SK-N-SH (cell line): ENCODE data around the gene RBM12. TPM values are rescaled to one million over a fixed set of nuclear protein-coding genes. Genes with fewer than 3 reads are reported as not detected.
"Not testable (repeated sequence)": the region's sequence is repeated elsewhere in the genome, so short reads cannot be mapped to it uniquely, and the experiment has no call there.

Experiments used
- CTCF ChIA-PET: fragments of 300-600, 350-600 bp; formaldehyde crosslinking; extraction: SDS; loops from one replicate; lab custom pipeline; 2021; lab: Yijun Ruan, JAX
- POLR2A ChIA-PET: fragments of 350-600 bp; sonication (Branson Sonifier 250); formaldehyde crosslinking; extraction: SDS; loops from one replicate; lab custom pipeline; 2020; ENCODE audit warnings: antibody characterized with exemption, inconsistent platforms; lab: Yijun Ruan, JAX
- DNase-seq: peaks from one replicate; pipeline ENCODE4 v3.0.0; 2012
- H2AFZ ChIP-seq: fragments of 200-600 bp; sonication (generic); 2 replicates; pipeline ENCODE4 v1.8.1; 2016; ENCODE audit warnings: antibody characterized with exemption, mild to moderate bottlenecking, low read depth
- H3F3A ChIP-seq: fragments of 200-600 bp; sonication (generic); replicated peaks from 2 replicates; pipeline ENCODE3; 2016; ENCODE audit warnings: antibody characterized with exemption, mild to moderate bottlenecking; ENCODE audit not compliant: insufficient read depth
- H3K27ac ChIP-seq, 2 experiments: fragments of 200-500 bp in 1 of 2; fragments of 200-600 bp in 1 of 2; sonication (Bioruptor generic) in 1 of 2; sonication (generic), shearing (Covaris generic) in 1 of 2; 2 replicates each; pipeline versions ENCODE4 v1.5.1 to v1.6.1; 2014 to 2016; ENCODE audit warnings: low read depth in 2 of 2, inconsistent platforms in 1 of 2, low read length in 1 of 2, mild to moderate bottlenecking in 1 of 2, mixed read lengths in 1 of 2
- H3K27me3 ChIP-seq: fragments of 200-600 bp; sonication (generic), shearing (Covaris generic); 2 replicates; pipeline ENCODE4 v1.6.1; 2016; ENCODE audit warnings: mixed run types; ENCODE audit not compliant: insufficient read depth
- H3K36me3 ChIP-seq, 2 experiments: fragments of 200-500 bp in 1 of 2; fragments of 200-600 bp in 1 of 2; sonication (Bioruptor generic) in 1 of 2; sonication (generic) in 1 of 2; replicated peaks in 1 of 2; 2 replicates each; pipeline versions ENCODE3 to v1.5.1; 2014 to 2016; ENCODE audit warnings: low read length in 1 of 2, mild to moderate bottlenecking in 1 of 2; ENCODE audit not compliant: insufficient read depth in 2 of 2, control insufficient read depth in 1 of 2
- H3K4me1 ChIP-seq, 2 experiments: fragments of 200-500 bp in 1 of 2; fragments of 200-600 bp in 1 of 2; sonication (Bioruptor generic) in 1 of 2; sonication (generic), shearing (Covaris generic) in 1 of 2; 2 replicates each; pipeline versions ENCODE4 v1.5.1 to v1.6.1; 2014 to 2016; ENCODE audit warnings: low read depth in 1 of 2, low read length in 1 of 2, mixed run types in 1 of 2; ENCODE audit not compliant: insufficient read depth in 2 of 2, control insufficient read depth in 1 of 2
- H3K4me2 ChIP-seq: fragments of 200-600 bp; sonication (generic), shearing (Covaris generic); 2 replicates; pipeline ENCODE4 v1.6.1; 2017; ENCODE audit warnings: mixed run types
- H3K4me3 ChIP-seq, 2 experiments: fragments of 200-500 bp in 1 of 2; fragments of 200-600 bp in 1 of 2; sonication (Bioruptor generic) in 1 of 2; sonication (generic), shearing (Covaris generic) in 1 of 2; 2 replicates each; pipeline versions ENCODE4 v1.5.1 to v1.8.1; 2014 to 2016; ENCODE audit warnings: low read depth in 2 of 2, inconsistent platforms in 1 of 2, low read length in 1 of 2, mild to moderate bottlenecking in 1 of 2, mixed read lengths in 1 of 2, moderate library complexity in 1 of 2
- H3K79me2 ChIP-seq: fragments of 200-600 bp; sonication (generic); 2 replicates; pipeline ENCODE4 v1.8.1; 2017; ENCODE audit warnings: mild to moderate bottlenecking; ENCODE audit not compliant: insufficient read depth
- H3K9ac ChIP-seq: fragments of 200-600 bp; sonication (generic); 2 replicates; pipeline ENCODE4 v1.6.1; 2017; ENCODE audit warnings: mixed run types
- H3K9me2 ChIP-seq: fragments of 200-600 bp; sonication (generic); 2 replicates; pipeline ENCODE4 v1.6.1; 2017; ENCODE audit warnings: mixed run types
- H3K9me3 ChIP-seq: fragments of 200-600 bp; sonication (generic); 2 replicates; pipeline ENCODE4 v1.6.1; 2017; ENCODE audit warnings: mixed run types, mild to moderate bottlenecking, moderate library complexity
- H4K20me1 ChIP-seq: fragments of 200-600 bp; sonication (generic); 2 replicates; pipeline ENCODE4 v1.6.1; 2017; ENCODE audit warnings: mild to moderate bottlenecking, mixed run types; ENCODE audit not compliant: insufficient read depth
- CHD2 ChIP-seq: fragments of 150-350 bp; IDR thresholded peaks from 2 replicates; pipeline ENCODE4 v1.6.1; 2018; ENCODE audit warnings: low read length; ENCODE audit not compliant: partially characterized antibody
- EP300 ChIP-seq, 2 experiments: IDR thresholded peaks; 2 replicates each; pipeline versions ENCODE4 v1.4.0 to v1.6.1; 2012; ENCODE audit warnings: borderline replicate concordance in 1 of 2, low read depth in 1 of 2, low read length in 1 of 2
- FOXJ3 ChIP-seq: sonication (generic); formaldehyde crosslinking; IDR thresholded peaks from 2 replicates; pipeline ENCODE4 v1.5.1; 2020; ENCODE audit warnings: mild to moderate bottlenecking, missing genetic modification reagents
- GABPA ChIP-seq: IDR thresholded peaks from 2 replicates; pipeline ENCODE4 v1.4.0; 2012; ENCODE audit warnings: low read depth, mild to moderate bottlenecking
- JUND ChIP-seq: IDR thresholded peaks from 2 replicates; pipeline ENCODE4 v1.4.0; 2012
- NRF1 ChIP-seq: IDR thresholded peaks from 2 replicates; pipeline ENCODE4 v1.6.1; 2012; ENCODE audit warnings: low read depth, mild to moderate bottlenecking, low read length
- POLR2AphosphoS5 ChIP-seq: IDR thresholded peaks from 2 replicates; pipeline ENCODE4 v1.6.1; 2012; ENCODE audit warnings: low read depth, low read length
- RAD21 ChIP-seq: IDR thresholded peaks from 2 replicates; pipeline ENCODE4 v1.6.1; 2012; ENCODE audit warnings: mild to moderate bottlenecking, low read length
- SIN3A ChIP-seq: IDR thresholded peaks from 2 replicates; pipeline ENCODE4 v1.6.1; 2012; ENCODE audit warnings: low read depth, mild to moderate bottlenecking, low read length, moderate library complexity, borderline replicate concordance
- TAF1 ChIP-seq: IDR thresholded peaks from 2 replicates; pipeline ENCODE4 v1.6.1; 2012; ENCODE audit warnings: low read depth, mild to moderate bottlenecking, low read length, moderate library complexity, borderline replicate concordance
- ZBTB33 ChIP-seq: IDR thresholded peaks from 2 replicates; pipeline ENCODE4 v1.4.0; 2012; ENCODE audit warnings: low read depth, borderline replicate concordance
- WGBS: methylation state at CpG from one replicate; pipeline ENCODE4 v1.1.6; 2017; ENCODE audit warnings: low lambda C conversion rate; 5-methylcytosine and 5-hydroxymethylcytosine counted together
- polyA plus RNA-seq, 3 experiments: library from polyadenylated mRNA; depleted of rRNA; stranded (reverse); fragments of >200 nt; gene quantifications; 2 replicates each; pipeline ENCODE4 v1.2.3, GENCODE V29; 2012
- TF ChIP-seq, protein P1 (sequence below): IDR thresholded peaks from 2 replicates; pipeline ENCODE4 v1.6.1; 2012; ENCODE audit warnings: mild to moderate bottlenecking, low read depth, low read length, moderate library complexity
- TF ChIP-seq, protein P2 (sequence below): IDR thresholded peaks from 2 replicates; pipeline ENCODE4; 2012

RBM12 gene
- polyA plus RNA-seq, 1 of the 3 experiments (the other 2 are of a cell fraction), result 41.9 TPM

GRCh38 chr20:35705894-35706293, 41.2 kb upstream of the RBM12 start:
- H3K4me3 ChIP-seq, H3K27me3 ChIP-seq, POLR2A ChIA-PET, H2AFZ ChIP-seq, H3K9me2 ChIP-seq, DNase-seq, H3K4me2 ChIP-seq, H3K9ac ChIP-seq, H3K9me3 ChIP-seq: not testable (repeated sequence)
- Histone ChIP-seq H3K4me1 (peaks cover 0 to 19% of the 10 kb centered on the region in 2 experiments), H3K79me2 (peaks cover 82% of the 10 kb centered on the region), H3K36me3 (peaks cover 89 to 96% of the 10 kb centered on the region in 2 experiments), H4K20me1 (peaks cover 80% of the 10 kb centered on the region), H3K27ac (peak overlapping the region in 1 of 2 experiments; percentile 0; a peak in 1 of 4 replicates), H3F3A (peaks cover 100% of the 10 kb centered on the region)
- CTCF ChIA-PET, result interaction anchor here (1.2 to 3.1 kb wide), 3 partner anchors 13 to 242 kb away, joined by 3 to 12 read pairs (median 5); no protein-coding TSS in a partner anchor
- WGBS, result 92% methylated on average over 11 of the region's 11 CpGs

DNA sequence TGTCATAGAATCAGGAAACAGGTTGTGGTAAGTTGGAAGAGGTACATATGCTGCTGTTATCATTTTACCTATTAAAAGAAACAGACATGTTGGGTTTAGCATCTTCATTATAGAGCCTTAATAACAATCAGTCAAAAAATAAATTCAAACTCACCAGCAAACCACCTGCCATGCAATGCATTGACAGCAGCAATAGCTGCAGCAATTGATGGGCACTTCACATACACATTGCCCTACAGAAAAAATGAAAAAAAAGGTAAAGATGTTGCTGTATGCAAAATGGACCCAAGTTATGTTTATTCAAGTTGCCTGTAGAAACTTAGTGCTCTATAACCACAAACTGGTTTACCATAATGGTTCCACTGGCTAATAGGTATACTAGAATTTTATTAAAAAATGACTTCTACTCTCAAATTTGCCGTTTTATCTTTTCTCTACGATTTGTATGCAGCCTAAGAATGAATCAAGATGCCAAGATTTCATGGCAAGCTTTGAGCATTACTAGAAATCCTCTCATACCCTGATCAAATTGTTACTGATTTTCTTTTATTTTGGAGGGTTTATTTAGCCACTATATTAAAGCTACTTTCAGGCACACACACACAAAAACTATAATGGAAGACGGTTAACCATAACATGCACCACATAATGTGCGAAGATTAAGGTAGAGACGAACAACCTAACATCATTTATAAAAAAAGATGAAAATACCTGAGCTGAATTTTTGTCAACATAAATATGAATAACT, 40.0 kb upstream of the RBM12 start:
- POLR2A ChIA-PET, result no interaction called here
- TF ChIP-seq POLR2AphosphoS5, result no peak
- TF ChIP-seq SIN3A, result no peak
- TF ChIP-seq EP300 (IDR thresholded peaks at IDR 0.05; ENCODE audit: borderline replicate concordance in 1 of 2, low read depth in 1 of 2, low read length in 1 of 2), result no peak
- TF ChIP-seq NRF1, result no peak
- TF ChIP-seq RAD21, result no peak
- no peak for TF ChIP-seq CHD2
- TF ChIP-seq JUND, result no peak
- TF ChIP-seq TAF1, result no peak
- TF ChIP-seq, protein P1, sequence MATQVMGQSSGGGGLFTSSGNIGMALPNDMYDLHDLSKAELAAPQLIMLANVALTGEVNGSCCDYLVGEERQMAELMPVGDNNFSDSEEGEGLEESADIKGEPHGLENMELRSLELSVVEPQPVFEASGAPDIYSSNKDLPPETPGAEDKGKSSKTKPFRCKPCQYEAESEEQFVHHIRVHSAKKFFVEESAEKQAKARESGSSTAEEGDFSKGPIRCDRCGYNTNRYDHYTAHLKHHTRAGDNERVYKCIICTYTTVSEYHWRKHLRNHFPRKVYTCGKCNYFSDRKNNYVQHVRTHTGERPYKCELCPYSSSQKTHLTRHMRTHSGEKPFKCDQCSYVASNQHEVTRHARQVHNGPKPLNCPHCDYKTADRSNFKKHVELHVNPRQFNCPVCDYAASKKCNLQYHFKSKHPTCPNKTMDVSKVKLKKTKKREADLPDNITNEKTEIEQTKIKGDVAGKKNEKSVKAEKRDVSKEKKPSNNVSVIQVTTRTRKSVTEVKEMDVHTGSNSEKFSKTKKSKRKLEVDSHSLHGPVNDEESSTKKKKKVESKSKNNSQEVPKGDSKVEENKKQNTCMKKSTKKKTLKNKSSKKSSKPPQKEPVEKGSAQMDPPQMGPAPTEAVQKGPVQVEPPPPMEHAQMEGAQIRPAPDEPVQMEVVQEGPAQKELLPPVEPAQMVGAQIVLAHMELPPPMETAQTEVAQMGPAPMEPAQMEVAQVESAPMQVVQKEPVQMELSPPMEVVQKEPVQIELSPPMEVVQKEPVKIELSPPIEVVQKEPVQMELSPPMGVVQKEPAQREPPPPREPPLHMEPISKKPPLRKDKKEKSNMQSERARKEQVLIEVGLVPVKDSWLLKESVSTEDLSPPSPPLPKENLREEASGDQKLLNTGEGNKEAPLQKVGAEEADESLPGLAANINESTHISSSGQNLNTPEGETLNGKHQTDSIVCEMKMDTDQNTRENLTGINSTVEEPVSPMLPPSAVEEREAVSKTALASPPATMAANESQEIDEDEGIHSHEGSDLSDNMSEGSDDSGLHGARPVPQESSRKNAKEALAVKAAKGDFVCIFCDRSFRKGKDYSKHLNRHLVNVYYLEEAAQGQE, result no peak
- TF ChIP-seq, protein P2, sequence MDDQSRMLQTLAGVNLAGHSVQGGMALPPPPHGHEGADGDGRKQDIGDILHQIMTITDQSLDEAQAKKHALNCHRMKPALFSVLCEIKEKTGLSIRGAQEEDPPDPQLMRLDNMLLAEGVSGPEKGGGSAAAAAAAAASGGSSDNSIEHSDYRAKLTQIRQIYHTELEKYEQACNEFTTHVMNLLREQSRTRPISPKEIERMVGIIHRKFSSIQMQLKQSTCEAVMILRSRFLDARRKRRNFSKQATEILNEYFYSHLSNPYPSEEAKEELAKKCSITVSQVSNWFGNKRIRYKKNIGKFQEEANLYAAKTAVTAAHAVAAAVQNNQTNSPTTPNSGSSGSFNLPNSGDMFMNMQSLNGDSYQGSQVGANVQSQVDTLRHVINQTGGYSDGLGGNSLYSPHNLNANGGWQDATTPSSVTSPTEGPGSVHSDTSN, result no peak
- TF ChIP-seq ZBTB33, result no peak
- no peak for TF ChIP-seq FOXJ3 (CRISPR knock-in tag)
- TF ChIP-seq GABPA, result no peak
- no peaks in the 10 kb centered on the region for H3K9me2 ChIP-seq
- WGBS, result 90% methylated on average over 5 of the region's 5 CpGs
- DNase-seq, result no peak
- H3K4me1 ChIP-seq, result peaks cover 5 to 9% of the 10 kb centered on the region in 2 experiments
- H3K4me3 ChIP-seq, result no peak overlapping the region
- peaks cover 98% of the 10 kb centered on the region for H3F3A ChIP-seq
- no peak overlapping the region for H3K4me2 ChIP-seq
- peaks cover 82% of the 10 kb centered on the region for H3K79me2 ChIP-seq
- CTCF ChIA-PET, result interaction anchor here (1.2 to 3.1 kb wide), 4 partner anchors 14 to 180 kb away, joined by 3 to 12 read pairs (median 4); no protein-coding TSS in a partner anchor
- H3K9me3 ChIP-seq, result no peaks in the 10 kb centered on the region
- H3K27me3 ChIP-seq, result no peaks in the 10 kb centered on the region
- peaks cover 67% of the 10 kb centered on the region for H4K20me1 ChIP-seq
- H2AFZ ChIP-seq, result no peak overlapping the region
- peaks cover 78 to 92% of the 10 kb centered on the region in 2 experiments for H3K36me3 ChIP-seq
- peak overlapping the region in 1 of 2 experiments; percentile 89; a peak in 1 of 4 replicates for H3K27ac ChIP-seq
- H3K9ac ChIP-seq, result no peak overlapping the region
